ENCODE measurements around the gene CHD5.
"Not testable (repeated sequence)": the region's sequence is repeated elsewhere in the genome, so short reads cannot be mapped to it uniquely, and the experiment has no call there.

Gene CHD5

GRCh38 chr1:6071219-6071618 is 108.9 kb downstream of the CHD5 start:
- H3K4me3 ChIP-seq (ENCODE audit: low read depth, low read length): no peak overlapping the region
- TF ChIP-seq CTCF (IDR thresholded peaks at IDR 0.05; ENCODE audit: borderline replicate concordance, insufficient read depth, low read depth, low read length): no peak

GRCh38 chr1:6070450-6070974 is 109.6 kb downstream of the CHD5 start:
- TF ChIP-seq CTCF (IDR thresholded peaks at IDR 0.05; ENCODE audit: borderline replicate concordance, insufficient read depth, low read depth, low read length): no peak
- H3K4me3 ChIP-seq (ENCODE audit: low read depth, low read length): no peak overlapping the region

GRCh38 chr1:6069573-6069972 is 110.5 kb downstream of the CHD5 start:
- H3K4me3 ChIP-seq (ENCODE audit: low read depth, low read length): no peak overlapping the region
- no peak for TF ChIP-seq CTCF (IDR thresholded peaks at IDR 0.05; ENCODE audit: borderline replicate concordance, insufficient read depth, low read depth, low read length)

- H3K4me3 ChIP-seq (ENCODE audit: low read depth, low read length): no peak overlapping the region
Measured at GRCh38 chr1:6068932-6069331, 111.2 kb downstream of the CHD5 start.

GRCh38 chr1:6068073-6068472 is 112.0 kb downstream of the CHD5 start:
- TF ChIP-seq CTCF (IDR thresholded peaks at IDR 0.05; ENCODE audit: borderline replicate concordance, insufficient read depth, low read depth, low read length): no peak
- H3K4me3 ChIP-seq (ENCODE audit: low read depth, low read length): no peak overlapping the region

More at GRCh38 chr1:6068932-6069331, 111.2 kb downstream of the CHD5 start:
- no peak for TF ChIP-seq CTCF (IDR thresholded peaks at IDR 0.05; ENCODE audit: borderline replicate concordance, insufficient read depth, low read depth, low read length)

- no peak overlapping the region for H3K4me3 ChIP-seq (ENCODE audit: low read depth, low read length)
- TF ChIP-seq CTCF (IDR thresholded peaks at IDR 0.05; ENCODE audit: borderline replicate concordance, insufficient read depth, low read depth, low read length): no peak
Measured at GRCh38 chr1:6066680-6067079, 113.4 kb downstream of the CHD5 start.

GRCh38 chr1:6065093-6065858 is 114.8 kb downstream of the CHD5 start:
- no peak for TF ChIP-seq CTCF (IDR thresholded peaks at IDR 0.05; ENCODE audit: borderline replicate concordance, insufficient read depth, low read depth, low read length)
- H3K4me3 ChIP-seq (ENCODE audit: low read depth, low read length): no peak overlapping the region

- H3K4me3 ChIP-seq (ENCODE audit: low read depth, low read length): not testable (repeated sequence)
Measured at GRCh38 chr1:6063532-6064053, 116.5 kb downstream of the CHD5 start.

All from GM12875 (cell line).